Naive thymus-derived CD8-positive, alpha-beta T cell (primary cell): Measurements from ENCODE around the gene CCDC197. TPM values are rescaled to one million over a fixed set of nuclear protein-coding genes. Genes with fewer than 3 reads are reported as not detected.
A peak's percentile ranks its signal among the peaks of the same experiment; 100 is the strongest.

Source experiments
- ATAC-seq, 2 donors: fragments of 150-1000 bp; cut with Tn5 transposase in 1 of 2; sonication (Bioruptor Pico), chemical (Tn5 transposase) in 1 of 2; 1 replicate in 1 of 2; 2 replicates in 1 of 2; pipeline ENCODE4 v1.10.0; 2021; ENCODE audit warnings: mild to moderate bottlenecking in 2 of 2, moderate library complexity in 2 of 2
- POLR2A ChIA-PET: fragments of 350-600 bp; sonication (Branson Sonifier 250); formaldehyde crosslinking; loops from one replicate; lab custom pipeline; 2021; ENCODE audit warnings: antibody characterized with exemption; lab: Charles Lee
- DNase-seq, 10 donors: peaks; one replicate each; pipeline versions ENCODE4 v3.0.0 to v3.0.0-alpha.2; 2020 to 2022
- H3K27ac Mint-ChIP-seq, 10 donors: one replicate each; pipeline ENCODE4 v1.8.0; 2020 to 2022; ENCODE audit warnings: mild to moderate bottlenecking in 10 of 10, mixed read lengths in 10 of 10, moderate library complexity in 4 of 10, inconsistent platforms in 1 of 10
- H3K27me3 Mint-ChIP-seq, 5 donors: one replicate each; pipeline ENCODE4 v1.8.0; 2021 to 2022; ENCODE audit warnings: mixed read lengths in 5 of 5
- H3K36me3 Mint-ChIP-seq, 3 donors: one replicate each; pipeline ENCODE4 v1.8.0; 2020 to 2022; ENCODE audit warnings: mixed read lengths in 3 of 3, mild to moderate bottlenecking in 2 of 3, inconsistent platforms in 1 of 3
- H3K4me1 Mint-ChIP-seq, 4 donors: one replicate each; pipeline ENCODE4 v1.8.0; 2021 to 2022; ENCODE audit warnings: mixed read lengths in 4 of 4
- H3K4me3 Mint-ChIP-seq, 10 donors: one replicate each; pipeline ENCODE4 v1.8.0; 2020 to 2022; ENCODE audit warnings: mild to moderate bottlenecking in 10 of 10, mixed read lengths in 10 of 10, moderate library complexity in 6 of 10, inconsistent platforms in 1 of 10
- H3K9me3 Mint-ChIP-seq, 9 donors: one replicate each; pipeline ENCODE4 v1.8.0; 2020 to 2022; ENCODE audit warnings: mixed read lengths in 9 of 9, mild to moderate bottlenecking in 3 of 9, inconsistent platforms in 1 of 9, moderate library complexity in 1 of 9
- polyA plus RNA-seq, 3 donors: library from polyadenylated mRNA; unstranded; fragments of 300-500 nt; fragmentation: Illumina TruSeq; gene quantifications; one replicate each; pipeline ENCODE4 v1.2.3, GENCODE V29; 2021
- total RNA-seq, 8 experiments: library from RNA in 2 of 8; stranded (reverse) in 2 of 8; gene quantifications; one replicate each; pipeline ENCODE4 v1.2.3 and lab custom pipeline; 2021 to 2026

Gene CCDC197
- total and polyA plus RNA-seq, 5 experiments from 2014 or later: not detected

DNA sequence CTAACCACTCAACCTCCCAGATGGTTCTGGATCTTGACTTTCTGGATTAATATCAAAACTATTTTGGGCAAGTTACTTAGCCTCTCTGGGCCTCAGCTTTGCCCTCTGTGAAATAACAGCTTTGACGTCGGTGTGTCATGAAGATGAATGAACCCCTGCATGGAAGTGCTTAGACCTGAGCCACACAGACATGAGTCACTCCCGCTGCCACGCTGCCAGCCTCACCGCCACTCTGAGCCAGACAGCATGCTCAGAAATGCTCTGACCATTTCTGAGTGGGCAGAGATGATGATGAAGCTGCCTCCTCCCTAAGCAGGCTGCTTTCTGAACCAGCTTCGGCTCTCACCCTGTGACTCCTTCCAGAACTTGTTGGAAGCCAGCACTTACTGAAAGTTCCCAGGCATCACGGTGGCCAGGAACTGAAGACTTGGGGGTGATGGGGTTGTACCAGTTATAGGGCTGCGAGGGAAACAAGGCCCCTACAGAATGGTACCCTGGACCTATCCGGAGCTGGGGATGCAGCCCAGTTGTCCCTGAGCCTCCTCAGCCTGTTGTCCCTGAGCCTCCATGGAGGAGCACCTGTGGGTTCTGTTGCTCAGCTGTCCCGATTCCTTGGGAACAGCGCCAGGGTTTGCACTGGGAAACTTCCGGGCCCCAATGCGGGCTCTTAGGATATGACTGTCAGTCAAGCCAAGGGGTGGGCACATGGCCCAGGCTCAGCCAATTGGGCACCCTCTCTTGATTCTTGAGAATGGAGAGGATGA is 2.0 kb upstream of the CCDC197 start:
- H3K4me3 Mint-ChIP-seq: no peak overlapping the region
- H3K36me3 Mint-ChIP-seq: no peaks in the 10 kb centered on the region
- no peaks in the 10 kb centered on the region for H3K9me3 Mint-ChIP-seq
- ATAC-seq (peak in 1 of 2 donors; percentile 63), DNase-seq (no peak)
- peaks cover 0 to 9% (median 0%) of the 10 kb centered on the region in 4 donors for H3K4me1 Mint-ChIP-seq
- peak overlapping the region in 1 of 10 donors; percentile 28 for H3K27ac Mint-ChIP-seq
- POLR2A ChIA-PET: no interaction called here
- peaks cover 0 to 7% (median under 1%) of the 10 kb centered on the region in 5 donors for H3K27me3 Mint-ChIP-seq

- Mint-ChIP-seq H3K4me3 (no peak overlapping the region), H3K27me3 (peaks cover 0 to 9% (median 0%) of the 10 kb centered on the region in 5 donors), H3K27ac (peak overlapping the region in 1 of 10 donors; percentile 28), H3K4me1 (peaks cover 0 to 9% (median under 1%) of the 10 kb centered on the region in 4 donors), H3K9me3 (no peaks in the 10 kb centered on the region), H3K36me3 (no peaks in the 10 kb centered on the region)
- POLR2A ChIA-PET: no interaction called here
- DNase-seq (no peak), ATAC-seq (no peak)
Measured at GRCh38 chr14:93996130-93996695, 888 bp upstream of the CCDC197 start.

GRCh38 chr14:93997916-93998870 is 1.1 kb downstream of the CCDC197 start:
- peaks cover 0 to 14% (median 4%) of the 10 kb centered on the region in 5 donors for H3K27me3 Mint-ChIP-seq
- no peaks in the 10 kb centered on the region for H3K9me3 Mint-ChIP-seq
- H3K27ac Mint-ChIP-seq: no peak overlapping the region
- DNase-seq: no peak
- no peak for ATAC-seq
- no peaks in the 10 kb centered on the region for H3K36me3 Mint-ChIP-seq
- H3K4me3 Mint-ChIP-seq: no peak overlapping the region
- H3K4me1 Mint-ChIP-seq: peaks cover 6 to 15% (median 11%) of the 10 kb centered on the region in 4 donors
- POLR2A ChIA-PET: interaction anchor here (0.7 to 1.8 kb wide), 3 partner anchors 20 to 59 kb away, joined by 3 to 5 read pairs (median 3); no protein-coding TSS in a partner anchor

DNA sequence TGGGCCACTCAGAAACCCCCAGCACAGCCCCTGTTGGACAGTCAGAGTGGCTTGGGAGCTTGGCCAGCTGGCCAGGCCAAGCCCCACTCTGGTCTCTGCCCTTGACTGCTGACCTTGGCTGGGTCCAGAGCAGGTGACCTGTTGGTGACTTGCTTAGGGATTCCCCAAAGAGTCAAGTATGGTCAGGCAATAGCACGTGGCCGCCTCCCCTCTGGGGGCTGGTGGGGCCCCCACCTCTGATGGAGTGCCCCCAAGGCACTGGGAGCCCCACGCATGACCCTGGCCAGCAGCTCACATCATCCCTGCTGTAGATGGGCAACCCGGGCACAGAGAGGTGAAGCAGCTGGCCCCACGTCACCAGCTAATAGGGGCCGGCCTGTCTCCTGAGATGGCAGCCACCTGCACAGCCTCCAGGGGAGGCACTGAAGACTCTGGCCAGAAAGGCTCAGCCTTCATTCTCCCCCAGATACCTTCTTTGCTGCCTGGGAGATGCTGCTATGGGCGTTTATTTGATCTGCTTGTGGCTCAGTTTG is 1.8 kb downstream of the CCDC197 start:
- Mint-ChIP-seq H3K27me3 (peaks cover 3 to 22% (median 7%) of the 10 kb centered on the region in 5 donors), H3K9me3 (no peaks in the 10 kb centered on the region), H3K4me1 (peaks cover 6 to 13% (median 11%) of the 10 kb centered on the region in 4 donors), H3K27ac (peak overlapping the region in 1 of 10 donors; percentile 71), H3K36me3 (no peaks in the 10 kb centered on the region), H3K4me3 (no peak overlapping the region)
- POLR2A ChIA-PET: interaction anchor here (0.9 to 1.8 kb wide), 3 partner anchors 31 to 59 kb away, joined by 3 to 5 read pairs (median 3); no protein-coding TSS in a partner anchor
- DNase-seq: no peak
- no peak for ATAC-seq

- Mint-ChIP-seq H3K36me3 (no peaks in the 10 kb centered on the region), H3K27me3 (peaks cover 3 to 25% (median 7%) of the 10 kb centered on the region in 5 donors), H3K27ac (peak overlapping the region in 2 of 10 donors; percentile 28 to 71), H3K4me1 (peaks cover 6 to 13% (median 11%) of the 10 kb centered on the region in 4 donors), H3K4me3 (no peak overlapping the region), H3K9me3 (no peaks in the 10 kb centered on the region)
- no peak for DNase-seq
- POLR2A ChIA-PET: interaction anchor here (0.9 to 1.8 kb wide), 3 partner anchors 32 to 60 kb away, joined by 3 to 5 read pairs (median 3); no protein-coding TSS in a partner anchor
- ATAC-seq: no peak
Measured at GRCh38 chr14:93999573-93999972, 2.5 kb downstream of the CCDC197 start.

DNA sequence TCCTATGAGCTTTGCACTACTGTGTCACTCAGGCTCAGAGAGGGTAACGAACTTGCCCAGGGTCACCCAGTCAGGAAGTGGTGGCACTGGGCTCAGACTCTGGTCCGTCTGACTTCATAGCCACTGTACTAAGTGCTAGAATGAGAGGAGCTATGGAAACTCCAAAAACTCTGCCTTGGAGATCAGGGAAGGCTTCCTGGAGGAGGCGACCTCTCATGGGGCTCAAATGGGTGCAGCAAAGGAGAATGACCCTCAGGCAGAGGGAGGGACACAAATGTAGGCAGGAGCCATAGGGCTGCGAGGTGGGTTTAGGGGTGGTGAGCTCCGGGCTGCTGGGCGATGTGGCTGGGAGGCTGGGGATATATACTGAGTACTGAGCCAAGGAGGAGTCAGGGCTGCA is 3.2 kb downstream of the CCDC197 start:
- ATAC-seq: no peak
- POLR2A ChIA-PET: interaction anchor here (1.4 kb wide), 1 partner anchor 61 kb away, joined by 7 read pairs; no protein-coding TSS in a partner anchor
- H3K9me3 Mint-ChIP-seq: no peaks in the 10 kb centered on the region
- no peak for DNase-seq
- H3K36me3 Mint-ChIP-seq: no peaks in the 10 kb centered on the region
- H3K27ac Mint-ChIP-seq: peak overlapping the region in 2 of 10 donors; percentile 28 to 40
- peaks cover 6 to 32% (median 11%) of the 10 kb centered on the region in 5 donors for H3K27me3 Mint-ChIP-seq
- H3K4me3 Mint-ChIP-seq: no peak overlapping the region
- peaks cover 6 to 13% (median 11%) of the 10 kb centered on the region in 4 donors for H3K4me1 Mint-ChIP-seq

DNA sequence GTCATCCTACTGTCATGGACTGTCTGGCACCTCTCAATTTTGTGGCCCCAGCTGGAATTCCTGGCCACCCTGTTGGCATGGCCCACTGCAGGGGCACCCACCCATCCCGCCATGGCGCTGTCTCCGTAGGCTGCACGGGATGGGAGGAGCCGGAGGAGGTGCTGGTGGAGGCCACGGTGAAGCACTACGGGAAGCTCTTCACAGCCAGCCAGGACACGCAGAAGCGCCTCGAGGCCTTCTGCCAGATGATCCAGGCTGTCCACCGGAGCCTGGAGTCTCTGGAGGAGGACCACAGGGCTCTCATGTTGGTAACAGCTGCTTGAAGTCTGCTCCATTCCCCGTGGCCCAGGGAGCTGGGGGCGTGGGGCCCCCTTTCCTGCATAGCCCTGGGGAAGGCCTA is 3.9 kb downstream of the CCDC197 start:
- Mint-ChIP-seq H3K9me3 (no peaks in the 10 kb centered on the region), H3K27me3 (peaks cover 6 to 35% (median 16%) of the 10 kb centered on the region in 5 donors), H3K36me3 (no peaks in the 10 kb centered on the region), H3K27ac (no peak overlapping the region), H3K4me1 (peaks cover 6 to 12% (median 9%) of the 10 kb centered on the region in 4 donors), H3K4me3 (no peak overlapping the region)
- no peak for DNase-seq
- POLR2A ChIA-PET: interaction anchor here (1.4 kb wide), 2 partner anchors 30 to 62 kb away, joined by 4 to 7 read pairs; no protein-coding TSS in a partner anchor
- ATAC-seq: peak in 1 of 2 donors; percentile 10

GRCh38 chr14:94001501-94002396 is 4.6 kb downstream of the CCDC197 start:
- no peaks in the 10 kb centered on the region for H3K36me3 Mint-ChIP-seq
- H3K27me3 Mint-ChIP-seq: peaks cover 6 to 35% (median 16%) of the 10 kb centered on the region in 5 donors
- H3K4me3 Mint-ChIP-seq: peak overlapping the region in 5 of 10 donors; percentile 1 to 61 (median 27)
- ATAC-seq (peak; percentile 81 to 90), DNase-seq (peak in 9 of 10 donors; percentile 17 to 59 (median 51))
- POLR2A ChIA-PET: interaction anchor here (0.6 to 1.4 kb wide), 6 partner anchors 16 to 63 kb away, joined by 3 to 7 read pairs (median 4); no protein-coding TSS in a partner anchor
- no peaks in the 10 kb centered on the region for H3K9me3 Mint-ChIP-seq
- peak overlapping the region in 1 of 10 donors; percentile 55 for H3K27ac Mint-ChIP-seq
- H3K4me1 Mint-ChIP-seq: peaks cover 6 to 12% (median 8%) of the 10 kb centered on the region in 4 donors

DNA sequence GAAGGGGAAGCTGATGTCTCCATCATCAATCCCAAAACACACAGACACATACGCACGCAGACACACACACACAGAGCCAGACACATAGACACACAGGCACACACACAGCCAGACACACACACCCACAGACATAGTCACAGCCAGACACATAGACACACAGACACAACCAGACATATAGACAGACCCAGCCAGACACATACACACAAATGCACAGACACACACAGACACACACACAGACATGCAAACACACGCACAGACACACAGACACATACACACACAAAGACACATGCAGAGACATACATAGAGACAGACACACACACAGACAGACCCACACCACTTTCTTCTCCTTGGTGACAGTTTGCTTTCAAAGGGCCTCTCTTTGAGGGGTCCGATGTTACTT is 6.3 kb downstream of the CCDC197 start:
- no peak for ATAC-seq
- POLR2A ChIA-PET: interaction anchor here (1.0 kb wide), 1 partner anchor 127 kb away, joined by 3 read pairs; no protein-coding TSS in a partner anchor

DNA sequence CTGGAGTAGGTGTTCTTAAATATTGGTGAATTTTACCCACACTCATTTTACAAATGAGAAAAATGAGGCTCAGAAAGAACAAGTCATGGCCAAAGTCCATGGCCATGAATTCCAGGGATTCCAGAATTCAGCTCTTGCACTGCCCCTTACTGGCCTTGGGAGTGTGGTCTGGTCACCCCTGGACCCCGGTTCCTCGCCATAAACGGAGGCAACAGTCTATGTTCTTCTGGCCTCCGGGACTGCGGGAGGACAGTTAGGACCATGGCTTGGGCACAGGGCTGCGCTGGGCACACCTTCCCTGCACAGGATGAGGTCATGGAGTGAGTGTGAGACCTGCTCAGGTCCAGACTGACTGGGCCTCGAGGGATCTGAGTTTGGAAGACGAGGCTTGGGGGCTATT is 6.9 kb downstream of the CCDC197 start:
- H3K9me3 Mint-ChIP-seq: no peaks in the 10 kb centered on the region
- peaks cover 6 to 35% (median 20%) of the 10 kb centered on the region in 5 donors for H3K27me3 Mint-ChIP-seq
- H3K4me1 Mint-ChIP-seq: peaks cover 8 to 25% (median 17%) of the 10 kb centered on the region in 4 donors
- no peaks in the 10 kb centered on the region for H3K36me3 Mint-ChIP-seq
- POLR2A ChIA-PET: interaction anchor here (1.0 kb wide), 1 partner anchor 127 kb away, joined by 3 read pairs; no protein-coding TSS in a partner anchor
- H3K4me3 Mint-ChIP-seq: no peak overlapping the region
- DNase-seq: no peak
- no peak for ATAC-seq
- H3K27ac Mint-ChIP-seq: peak overlapping the region in 1 of 10 donors; percentile 53

More for the DNA sequence above, 6.3 kb downstream of the CCDC197 start:
- Mint-ChIP-seq H3K4me1 (peaks cover 8 to 18% (median 14%) of the 10 kb centered on the region in 4 donors), H3K27me3 (peaks cover 6 to 35% (median 20%) of the 10 kb centered on the region in 5 donors), H3K36me3 (no peaks in the 10 kb centered on the region), H3K4me3 (no peak overlapping the region), H3K9me3 (no peaks in the 10 kb centered on the region), H3K27ac (peak overlapping the region in 2 of 10 donors; percentile 1 to 5)
- DNase-seq: no peak
